Activated CD4-positive, alpha-beta T cell treated with anti-CD3 and anti-CD28 coated beads, Interleukin-10, Interleukin-2, amounts not matched to agents 100 ng/mL and 50 ng/mL, durations not matched to agents 16 hours and 8 hours (primary cell): ENCODE data around the gene KATNBL1.
"Not testable (repeated sequence)": the region's sequence is repeated elsewhere in the genome, so short reads cannot be mapped to it uniquely, and the experiment has no call there.

Experiments
- DNase-seq: peaks from one replicate; pipeline ENCODE4 v3.0.0-alpha.2; 2020

KATNBL1 gene

GRCh38 chr15:34193272-34193671, 16.6 kb downstream of the KATNBL1 start:
- DNase-seq = not testable (repeated sequence)

GRCh38 chr15:34188711-34189110, 21.2 kb downstream of the KATNBL1 start:
- DNase-seq = no peak

- DNase-seq = no peak
Observed at GRCh38 chr15:34185666-34186065, 24.2 kb downstream of the KATNBL1 start.

GRCh38 chr15:34182942-34183341, 27.0 kb downstream of the KATNBL1 start:
- no peak for DNase-seq

GRCh38 chr15:34179234-34179633, 30.7 kb downstream of the KATNBL1 start:
- DNase-seq = no peak

GRCh38 chr15:34165987-34166573, 43.8 kb downstream of the KATNBL1 start:
- DNase-seq = not testable (repeated sequence)

GRCh38 chr15:34161329-34161963, 48.5 kb downstream of the KATNBL1 start:
- no peak for DNase-seq

- DNase-seq = no peak
Observed at GRCh38 chr15:34160735-34161134, 49.2 kb downstream of the KATNBL1 start.

- no peak for DNase-seq
Observed at GRCh38 chr15:34158355-34158754, 51.5 kb downstream of the KATNBL1 start.

- no peak for DNase-seq
Observed at GRCh38 chr15:34155859-34156258, 54.0 kb downstream of the KATNBL1 start.

- peak; percentile 23 for DNase-seq
Observed at GRCh38 chr15:34154725-34155204, 55.1 kb downstream of the KATNBL1 start.

- no peak for DNase-seq
Observed at GRCh38 chr15:34147371-34148140, 62.3 kb downstream of the KATNBL1 start.

GRCh38 chr15:34133511-34133910, 76.4 kb downstream of the KATNBL1 start:
- DNase-seq = no peak

GRCh38 chr15:34132881-34133280, 77.0 kb downstream of the KATNBL1 start:
- no peak for DNase-seq

GRCh38 chr15:34128898-34129297, 81.0 kb downstream of the KATNBL1 start:
- DNase-seq = no peak

GRCh38 chr15:34126522-34126921, 83.4 kb downstream of the KATNBL1 start:
- no peak for DNase-seq

GRCh38 chr15:34125945-34126344, 84.0 kb downstream of the KATNBL1 start:
- no peak for DNase-seq

- no peak for DNase-seq
Observed at GRCh38 chr15:34124651-34125050, 85.2 kb downstream of the KATNBL1 start.

GRCh38 chr15:34122771-34123183, 87.1 kb downstream of the KATNBL1 start:
- peak; percentile 13 for DNase-seq

GRCh38 chr15:34121786-34122185, 88.1 kb downstream of the KATNBL1 start:
- not testable (repeated sequence) for DNase-seq

GRCh38 chr15:34120420-34120819, 89.5 kb downstream of the KATNBL1 start:
- not testable (repeated sequence) for DNase-seq

GRCh38 chr15:34119291-34119690, 90.6 kb downstream of the KATNBL1 start:
- no peak for DNase-seq

GRCh38 chr15:34116620-34117019, 93.3 kb downstream of the KATNBL1 start:
- DNase-seq = no peak

GRCh38 chr15:34114739-34115138, 95.2 kb downstream of the KATNBL1 start:
- DNase-seq = no peak
